CD4-positive, alpha-beta T cell (primary cell): Measurements from ENCODE around the gene SSNA1. TPM values are rescaled to one million over a fixed set of nuclear protein-coding genes. Genes with fewer than 3 reads are reported as not detected.

Experiments
- ATAC-seq: fragments of 200-7000 bp; cut with Tn5 transposase; one replicate; pipeline ENCODE4 v1.10.0; 2022; ENCODE audit warnings: mild to moderate bottlenecking; ENCODE audit not compliant: poor library complexity
- CTCF ChIA-PET: fragments of 350-600 bp; sonication (Branson Sonifier 250); formaldehyde crosslinking; loops from one replicate; lab custom pipeline; 2021; ENCODE audit warnings: antibody characterized with exemption, inconsistent platforms; lab: Charles Lee
- POLR2A ChIA-PET: fragments of 350-600 bp; sonication (Branson Sonifier 250); formaldehyde crosslinking; loops from one replicate; lab custom pipeline; 2021; ENCODE audit warnings: antibody characterized with exemption, inconsistent platforms; lab: Charles Lee
- DNase-seq, 14 experiments: peaks; one replicate each; pipeline ENCODE4 v3.0.0-alpha.2; 2013 to 2020; ENCODE audit warnings: mixed read lengths in 2 of 14
- H3K27ac ChIP-seq, 2 donors: one replicate each; pipeline versions ENCODE4 v1.5.1 to v1.7.0; 2013; ENCODE audit warnings: low read length in 2 of 2, low read depth in 1 of 2, mild to moderate bottlenecking in 1 of 2
- H3K27me3 ChIP-seq, 2 experiments: 1 replicate in 1 of 2; 2 replicates in 1 of 2; pipeline versions ENCODE4 v1.6.1 to v1.7.0; 2013; ENCODE audit warnings: low read length in 2 of 2, control low read depth in 1 of 2, mild to moderate bottlenecking in 1 of 2, moderate library complexity in 1 of 2; ENCODE audit not compliant: insufficient read depth in 2 of 2, control insufficient read depth in 1 of 2
- H3K36me3 ChIP-seq: one replicate; pipeline ENCODE4 v1.6.1; 2013; ENCODE audit warnings: low read length, control low read depth; ENCODE audit not compliant: insufficient read depth
- H3K4me1 ChIP-seq: one replicate; pipeline ENCODE4 v1.6.1; 2013; ENCODE audit warnings: low read length, control low read depth; ENCODE audit not compliant: insufficient read depth
- H3K4me3 ChIP-seq: one replicate; pipeline ENCODE4 v1.5.1; 2013; ENCODE audit warnings: mild to moderate bottlenecking, low read length, moderate library complexity
- H3K9me3 ChIP-seq, 2 experiments: 1 replicate in 1 of 2; 2 replicates in 1 of 2; pipeline versions ENCODE4 v1.6.1 to v1.7.0; 2013; ENCODE audit warnings: low read length in 2 of 2, mild to moderate bottlenecking in 2 of 2, control low read depth in 1 of 2, moderate library complexity in 1 of 2; ENCODE audit not compliant: control insufficient read depth in 1 of 2, insufficient read depth in 1 of 2
- H3K27ac Mint-ChIP-seq: one replicate; pipeline ENCODE4 v1.8.0; 2020; ENCODE audit warnings: mixed read lengths
- H3K27me3 Mint-ChIP-seq: one replicate; pipeline ENCODE4 v1.8.0; 2021; ENCODE audit warnings: mixed read lengths
- H3K36me3 Mint-ChIP-seq: one replicate; pipeline ENCODE4 v1.8.0; 2021; ENCODE audit warnings: low read depth, mixed read lengths
- H3K4me1 Mint-ChIP-seq: one replicate; pipeline ENCODE4 v1.8.0; 2021; ENCODE audit warnings: low read depth, mixed read lengths
- H3K4me3 Mint-ChIP-seq: one replicate; pipeline ENCODE4 v1.8.0; 2020; ENCODE audit warnings: mild to moderate bottlenecking, mixed read lengths
- H3K9me3 Mint-ChIP-seq: one replicate; pipeline ENCODE4 v1.8.0; 2020; ENCODE audit warnings: mixed read lengths
- intact Hi-C, 2 experiments: fragments of 100-400 bp; cut with DNase I in 1 of 2; cut with micrococcal nuclease in 1 of 2; formaldehyde crosslinking; loops; one replicate each; pipeline versions ENCODE4 v1.15.1 to v1.9.0; 2023 to 2025; cut with DNase I, micrococcal nuclease
- total RNA-seq, 174 experiments: library from RNA in 2 of 174; stranded (reverse) in 2 of 174; gene quantifications; one replicate each; pipeline ENCODE4 v1.2.3 and lab custom pipeline; 2021 to 2026
- TF ChIP-seq, protein P1 (sequence below): fragments of 200-600 bp; IDR thresholded peaks from one replicate; pipeline ENCODE4 v1.8.0; 2022; ENCODE audit warnings: antibody characterized with exemption, mild to moderate bottlenecking

Gene SSNA1
- total RNA-seq, 2 experiments from 2014 or later = 30.1 to 30.5 TPM

- no peaks in the 10 kb centered on the region for H3K9me3 Mint-ChIP-seq
- H3K36me3 Mint-ChIP-seq = no peaks in the 10 kb centered on the region
- H3K4me3 ChIP-seq = no peak overlapping the region
- peaks cover 68% of the 10 kb centered on the region for H3K27me3 Mint-ChIP-seq
- no peak overlapping the region for H3K4me3 Mint-ChIP-seq
- DNase-seq = no peak
- peaks cover 0 to 35% of the 10 kb centered on the region in 2 experiments for H3K9me3 ChIP-seq
- peaks cover 33% of the 10 kb centered on the region for H3K4me1 ChIP-seq
- H3K36me3 ChIP-seq = no peaks in the 10 kb centered on the region
- no peak overlapping the region for H3K27ac ChIP-seq
- H3K27ac Mint-ChIP-seq = no peak overlapping the region
- H3K4me1 Mint-ChIP-seq = peaks cover 12% of the 10 kb centered on the region
- TF ChIP-seq, protein P1, sequence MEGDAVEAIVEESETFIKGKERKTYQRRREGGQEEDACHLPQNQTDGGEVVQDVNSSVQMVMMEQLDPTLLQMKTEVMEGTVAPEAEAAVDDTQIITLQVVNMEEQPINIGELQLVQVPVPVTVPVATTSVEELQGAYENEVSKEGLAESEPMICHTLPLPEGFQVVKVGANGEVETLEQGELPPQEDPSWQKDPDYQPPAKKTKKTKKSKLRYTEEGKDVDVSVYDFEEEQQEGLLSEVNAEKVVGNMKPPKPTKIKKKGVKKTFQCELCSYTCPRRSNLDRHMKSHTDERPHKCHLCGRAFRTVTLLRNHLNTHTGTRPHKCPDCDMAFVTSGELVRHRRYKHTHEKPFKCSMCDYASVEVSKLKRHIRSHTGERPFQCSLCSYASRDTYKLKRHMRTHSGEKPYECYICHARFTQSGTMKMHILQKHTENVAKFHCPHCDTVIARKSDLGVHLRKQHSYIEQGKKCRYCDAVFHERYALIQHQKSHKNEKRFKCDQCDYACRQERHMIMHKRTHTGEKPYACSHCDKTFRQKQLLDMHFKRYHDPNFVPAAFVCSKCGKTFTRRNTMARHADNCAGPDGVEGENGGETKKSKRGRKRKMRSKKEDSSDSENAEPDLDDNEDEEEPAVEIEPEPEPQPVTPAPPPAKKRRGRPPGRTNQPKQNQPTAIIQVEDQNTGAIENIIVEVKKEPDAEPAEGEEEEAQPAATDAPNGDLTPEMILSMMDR = no peak
- H3K27me3 ChIP-seq = peaks cover 59% of the 10 kb centered on the region in 2 experiments
- no peak for ATAC-seq
- intact Hi-C loops = no loop called here
- ChIA-PET CTCF (no interaction called here), POLR2A (interaction anchor here (0.5 kb wide), 1 partner anchor 34 kb away, joined by 3 read pairs; no protein-coding TSS in a partner anchor)
Observed at GRCh38 chr9:137159105-137160053, 29.1 kb upstream of the SSNA1 start.

GRCh38 chr9:137160054-137160425, 28.4 kb upstream of the SSNA1 start:
- Mint-ChIP-seq H3K9me3 (no peaks in the 10 kb centered on the region), H3K27ac (no peak overlapping the region), H3K4me1 (peaks cover 12% of the 10 kb centered on the region), H3K4me3 (no peak overlapping the region), H3K27me3 (peaks cover 67% of the 10 kb centered on the region), H3K36me3 (no peaks in the 10 kb centered on the region)
- H3K36me3 ChIP-seq = no peaks in the 10 kb centered on the region
- peaks cover 0 to 35% of the 10 kb centered on the region in 2 experiments for H3K9me3 ChIP-seq
- ChIA-PET CTCF (no interaction called here), POLR2A (no interaction called here)
- no peak overlapping the region for H3K4me3 ChIP-seq
- peaks cover 62 to 65% of the 10 kb centered on the region in 2 experiments for H3K27me3 ChIP-seq
- ATAC-seq (no peak), DNase-seq (no peak)
- peaks cover 33% of the 10 kb centered on the region for H3K4me1 ChIP-seq
- TF ChIP-seq, protein P1 = no peak
- intact Hi-C loops = no loop called here
- H3K27ac ChIP-seq = no peak overlapping the region

- Mint-ChIP-seq H3K9me3 (no peaks in the 10 kb centered on the region), H3K4me1 (peaks cover 12% of the 10 kb centered on the region), H3K36me3 (no peaks in the 10 kb centered on the region), H3K4me3 (no peak overlapping the region), H3K27me3 (peaks cover 70% of the 10 kb centered on the region), H3K27ac (no peak overlapping the region)
- TF ChIP-seq, protein P1 = no peak
- Histone ChIP-seq H3K4me3 (no peak overlapping the region), H3K36me3 (no peaks in the 10 kb centered on the region), H3K9me3 (peaks cover 0 to 44% of the 10 kb centered on the region in 2 experiments), H3K27ac (no peak overlapping the region), H3K27me3 (peaks cover 66 to 67% of the 10 kb centered on the region in 2 experiments), H3K4me1 (peaks cover 33% of the 10 kb centered on the region)
- peak in 2 of 14 experiments; percentile 17 to 43 for DNase-seq
- ChIA-PET POLR2A (no interaction called here), CTCF (no interaction called here)
- intact Hi-C loops = no loop called here
- no peak for ATAC-seq
Observed at GRCh38 chr9:137160716-137161557, 27.5 kb upstream of the SSNA1 start.
